DOHH2 (cell line): ENCODE results near the gene SYVN1.

Experiments
- EZH2phosphoT487 ChIP-seq: fragments of 200-600 bp; sonication (generic); IDR thresholded peaks from 2 replicates; pipeline ENCODE4 v1.6.1; 2017; ENCODE audit warnings: borderline replicate concordance, mild to moderate bottlenecking, antibody characterized with exemption, low read length, moderate library complexity, mixed read lengths
- TF ChIP-seq, protein P1 (sequence below): fragments of 200-600 bp; sonication (generic); IDR thresholded peaks from one replicate; pipeline ENCODE4 v1.5.1; 2014; ENCODE audit warnings: antibody characterized with exemption, mild to moderate bottlenecking, low read depth, low read length; ENCODE audit not compliant: poor library complexity, severe bottlenecking

DNA sequence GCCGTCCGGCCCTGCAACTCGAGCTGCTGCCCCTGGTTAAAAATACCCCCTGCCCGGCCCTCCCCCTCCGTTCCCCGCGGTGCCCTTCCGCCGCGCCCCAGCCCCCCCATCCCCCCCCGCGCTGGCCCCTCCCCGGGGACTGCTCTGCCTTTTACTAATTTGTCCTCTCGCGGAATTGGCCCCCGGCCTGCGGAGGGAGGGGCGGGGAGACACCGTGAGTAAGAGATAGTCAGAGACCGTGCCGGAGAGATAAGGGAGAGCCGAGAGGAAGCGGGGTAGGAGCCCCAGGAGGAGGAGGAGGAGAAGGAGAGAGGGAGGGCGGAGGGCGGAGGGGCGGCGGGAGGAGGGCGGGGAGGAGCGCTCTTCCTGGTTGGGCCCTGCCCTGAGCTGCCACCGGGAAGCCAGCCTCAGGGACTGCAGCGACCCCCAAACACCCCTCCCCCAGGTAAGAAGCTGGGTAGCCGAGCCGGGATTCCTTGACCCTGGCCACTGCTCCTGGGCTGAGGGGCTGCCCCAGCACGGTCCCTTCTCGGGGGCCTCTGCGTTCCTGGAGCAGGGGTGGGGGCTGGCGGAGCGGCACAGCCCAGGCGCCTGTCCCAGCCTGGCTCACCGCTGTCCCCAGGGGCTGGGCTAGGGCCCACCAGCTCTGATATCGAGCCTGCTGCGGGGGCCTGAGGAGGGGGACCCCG, 47.4 kb upstream of the SYVN1 start, which contains the start of gene CAPN1:
- TF ChIP-seq, protein P1, sequence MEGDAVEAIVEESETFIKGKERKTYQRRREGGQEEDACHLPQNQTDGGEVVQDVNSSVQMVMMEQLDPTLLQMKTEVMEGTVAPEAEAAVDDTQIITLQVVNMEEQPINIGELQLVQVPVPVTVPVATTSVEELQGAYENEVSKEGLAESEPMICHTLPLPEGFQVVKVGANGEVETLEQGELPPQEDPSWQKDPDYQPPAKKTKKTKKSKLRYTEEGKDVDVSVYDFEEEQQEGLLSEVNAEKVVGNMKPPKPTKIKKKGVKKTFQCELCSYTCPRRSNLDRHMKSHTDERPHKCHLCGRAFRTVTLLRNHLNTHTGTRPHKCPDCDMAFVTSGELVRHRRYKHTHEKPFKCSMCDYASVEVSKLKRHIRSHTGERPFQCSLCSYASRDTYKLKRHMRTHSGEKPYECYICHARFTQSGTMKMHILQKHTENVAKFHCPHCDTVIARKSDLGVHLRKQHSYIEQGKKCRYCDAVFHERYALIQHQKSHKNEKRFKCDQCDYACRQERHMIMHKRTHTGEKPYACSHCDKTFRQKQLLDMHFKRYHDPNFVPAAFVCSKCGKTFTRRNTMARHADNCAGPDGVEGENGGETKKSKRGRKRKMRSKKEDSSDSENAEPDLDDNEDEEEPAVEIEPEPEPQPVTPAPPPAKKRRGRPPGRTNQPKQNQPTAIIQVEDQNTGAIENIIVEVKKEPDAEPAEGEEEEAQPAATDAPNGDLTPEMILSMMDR = no peak
- no peak for TF ChIP-seq EZH2phosphoT487
